Measurements from ENCODE around the gene GPR171.

- TF ChIP-seq CTCF (conservative IDR thresholded peaks at IDR 0.05; ENCODE audit: low read depth, low read length): no peak
- TF ChIP-seq EZH2 (IDR thresholded peaks at IDR 0.05; ENCODE audit: borderline replicate concordance, low read depth, low read length, poor library complexity, severe bottlenecking): no peak
Measured at GRCh38 chr3:151219056-151219455, 16.0 kb upstream of the GPR171 start.

Data from A673 (cell line).